Endothelial cell of umbilical vein (primary cell): ENCODE data around the gene ZNF414. TPM values are rescaled to one million over a fixed set of nuclear protein-coding genes. Genes with fewer than 3 reads are reported as not detected.

Experiments used
- BruUV-seq: library from RNA; stranded (reverse); fragments of 400-500 nt; replicated peaks from 2 replicates; lab custom pipeline; 2021; lab: Mats Ljungman, UMichigan
- CTCF ChIA-PET: fragments of 300-600, 350-600 bp; sonication (Branson Sonifier 250); formaldehyde crosslinking; loops from one replicate; lab custom pipeline; 2021; ENCODE audit warnings: antibody characterized with exemption, inconsistent platforms; lab: Charles Lee
- POLR2A ChIA-PET: fragments of 300-600, 350-600 bp; sonication (Branson Sonifier 250); formaldehyde crosslinking; loops from one replicate; lab custom pipeline; 2021; ENCODE audit warnings: antibody characterized with exemption, inconsistent platforms; lab: Charles Lee
- DNase-seq: peaks from one replicate; pipeline ENCODE4 v3.0.0-alpha.2; 2011; ENCODE audit warnings: low read depth, low spot score
- FAIRE-seq: peaks from 2 replicates; lab custom pipeline; 2011; peaks lifted over from hg19 to GRCh38; lab: Jason Lieb, UNC
- H2AFZ ChIP-seq: 2 replicates; pipeline ENCODE4 v1.6.0; 2012; ENCODE audit warnings: low read depth, low read length, control low read depth, inconsistent platforms
- H3K27ac ChIP-seq: 2 replicates; pipeline ENCODE4 v1.5.1; 2011; ENCODE audit warnings: low read depth, mild to moderate bottlenecking, control low read depth, low read length, moderate library complexity; ENCODE audit not compliant: insufficient read depth
- H3K27me3 ChIP-seq, 2 experiments: 2 replicates each; pipeline versions ENCODE4 v1.6.0 to v1.6.1; 2011; ENCODE audit warnings: low read length in 2 of 2, mixed read lengths in 1 of 2; ENCODE audit not compliant: control insufficient read depth in 2 of 2, insufficient read depth in 2 of 2
- H3K36me3 ChIP-seq, 2 experiments: 2 replicates in 1 of 2; 3 replicates in 1 of 2; pipeline ENCODE4 v1.5.1; 2011; ENCODE audit warnings: low read length in 2 of 2, mild to moderate bottlenecking in 1 of 2, moderate library complexity in 1 of 2; ENCODE audit not compliant: control insufficient read depth in 2 of 2, insufficient read depth in 2 of 2; ENCODE audit errors: extremely low read depth in 1 of 2
- H3K4me1 ChIP-seq: 3 replicates; pipeline ENCODE4 v1.5.1; 2011; ENCODE audit warnings: mild to moderate bottlenecking, low read length; ENCODE audit not compliant: control insufficient read depth, insufficient read depth; ENCODE audit errors: extremely low read depth
- H3K4me2 ChIP-seq: 2 replicates; pipeline ENCODE4 v1.6.1; 2011; ENCODE audit warnings: low read length, control low read depth, mixed read lengths; ENCODE audit not compliant: insufficient read depth
- H3K4me3 ChIP-seq, 3 experiments: fragments of 200-600 bp in 1 of 3; sonication (generic), shearing (Covaris generic) in 1 of 3; replicated peaks in 1 of 3; 2 replicates each; pipeline ENCODE4 v1.5.1; 2011 to 2016; ENCODE audit warnings: control low read depth in 3 of 3, low read length in 3 of 3, mild to moderate bottlenecking in 2 of 3, inconsistent platforms in 1 of 3, low read depth in 1 of 3, moderate library complexity in 1 of 3; ENCODE audit not compliant: insufficient read depth in 1 of 3
- H3K79me2 ChIP-seq: 2 replicates; pipeline ENCODE4 v1.6.0; 2012; ENCODE audit warnings: low read length, inconsistent platforms; ENCODE audit not compliant: control insufficient read depth, insufficient read depth
- H3K9ac ChIP-seq: replicated peaks from 2 replicates; pipeline ENCODE3; 2011; ENCODE audit warnings: low read length, control low read depth; ENCODE audit not compliant: insufficient read depth; ENCODE audit errors: extremely low read depth
- H3K9me1 ChIP-seq: replicated peaks from 3 replicates; pipeline ENCODE4 v1.6.0; 2011; ENCODE audit warnings: mild to moderate bottlenecking, low read length; ENCODE audit not compliant: control insufficient read depth, insufficient read depth; ENCODE audit errors: extremely low read depth
- H3K9me3 ChIP-seq: replicated peaks from 2 replicates; pipeline ENCODE4 v1.5.1; 2012; ENCODE audit warnings: low read length, inconsistent platforms; ENCODE audit not compliant: control insufficient read depth, insufficient read depth
- H4K20me1 ChIP-seq: replicated peaks from 2 replicates; pipeline ENCODE3; 2011; ENCODE audit warnings: mild to moderate bottlenecking, low read length; ENCODE audit not compliant: control insufficient read depth, insufficient read depth; ENCODE audit errors: extremely low read depth
- CTCF ChIP-seq, 2 donors: IDR thresholded peaks; 1 replicate in 1 of 2; 2 replicates in 1 of 2; pipeline ENCODE4 v1.5.1; 2011; ENCODE audit warnings: low read length in 2 of 2, mild to moderate bottlenecking in 2 of 2, moderate library complexity in 2 of 2, control low read depth in 1 of 2, inconsistent platforms in 1 of 2, low read depth in 1 of 2; ENCODE audit not compliant: insufficient read depth in 1 of 2; ENCODE audit errors: extremely low read depth in 1 of 2
- EZH2 ChIP-seq: IDR thresholded peaks from 2 replicates; pipeline ENCODE4 v1.6.1; 2012; ENCODE audit warnings: borderline replicate concordance, low read depth, mild to moderate bottlenecking, moderate library complexity, low read length, inconsistent platforms; ENCODE audit not compliant: severe bottlenecking
- FOS ChIP-seq: IDR thresholded peaks from 2 replicates; pipeline ENCODE4 v1.6.1; 2011; ENCODE audit warnings: mild to moderate bottlenecking, low read length, moderate library complexity, borderline replicate concordance; ENCODE audit not compliant: insufficient read depth
- GATA2 ChIP-seq: IDR thresholded peaks from 2 replicates; pipeline ENCODE4 v1.7.0; 2011; ENCODE audit warnings: low read depth, mild to moderate bottlenecking, moderate library complexity, mixed read lengths, low read length; ENCODE audit not compliant: insufficient read length, insufficient read depth
- JUN ChIP-seq: IDR thresholded peaks from 2 replicates; pipeline ENCODE4 v1.6.1; 2011; ENCODE audit warnings: borderline replicate concordance, low read depth; ENCODE audit not compliant: insufficient read length, insufficient read depth
- MYC ChIP-seq: IDR thresholded peaks from one replicate; pipeline ENCODE4 v1.6.1; 2011; ENCODE audit warnings: mild to moderate bottlenecking, low read depth, low read length
- POLR2A ChIP-seq: IDR thresholded peaks from 2 replicates; pipeline ENCODE4 v1.6.1; 2012; ENCODE audit warnings: low read depth, mild to moderate bottlenecking, control low read depth, low read length
- POLR2AphosphoS5 ChIP-seq: IDR thresholded peaks from 2 replicates; pipeline ENCODE4 v1.6.1; 2012; ENCODE audit warnings: low read depth, mild to moderate bottlenecking, control low read depth, low read length, moderate library complexity; ENCODE audit not compliant: insufficient read depth
- dilution Hi-C: fragments of 300-500 bp; cut with MboI; formaldehyde crosslinking; loops from one replicate; pipeline ENCODE4 v1.15.0; 2019; ENCODE audit warnings: low sequenced_read_pairs; ENCODE audit not compliant: extremely low pct_ligation_motif_present
- intact Hi-C: fragments of 100-400 bp; cut with micrococcal nuclease; formaldehyde crosslinking; loops from one replicate; pipeline ENCODE4 v1.10.0; 2022
- polyA plus RNA-seq, 4 experiments: library from polyadenylated mRNA; depleted of rRNA in 3 of 4; stranded (reverse) in 3 of 4; unstranded in 1 of 4; fragments of >200 nt; gene quantifications; 2 replicates each; pipeline versions ENCODE4 v1.2.1 to v1.2.3, GENCODE V29; 2011 to 2012; ENCODE audit warnings: missing spikeins in 1 of 4
- total RNA-seq: library from RNA; stranded (reverse); gene quantifications from 2 replicates; pipeline ENCODE4 v1.2.3, GENCODE V29; 2021
- TF ChIP-seq, protein P1 (sequence below): IDR thresholded peaks from 2 replicates; pipeline ENCODE4 v1.6.1; 2011; ENCODE audit not compliant: insufficient read depth, insufficient read length

Gene ZNF414
- total and polyA plus RNA-seq, 2 donors (not counting 3 experiments of a cell fraction or from before 2014, with no cell fraction given): 11.6 to 20.6 TPM

GRCh38 chr19:8561075-8561764, 47.3 kb upstream of the ZNF414 start:
- BruUV-seq: no TSS peak
- no peak for DNase-seq
- no peak overlapping the region for H3K4me3 ChIP-seq
- no peaks in the 10 kb centered on the region for H3K79me2 ChIP-seq
- no peaks in the 10 kb centered on the region for H3K4me1 ChIP-seq
- FAIRE-seq: no peak
- H3K9ac ChIP-seq: no peak overlapping the region
- no peaks in the 10 kb centered on the region for H3K27me3 ChIP-seq
- H3K9me1 ChIP-seq: no peaks in the 10 kb centered on the region
- intact Hi-C loops: no loop called here
- H3K27ac ChIP-seq: no peak overlapping the region
- H2AFZ ChIP-seq: no peak overlapping the region
- no peak overlapping the region for H3K4me2 ChIP-seq
- dilution Hi-C loops: no loop called here
- H3K9me3 ChIP-seq: no peaks in the 10 kb centered on the region
- no peak for TF ChIP-seq POLR2AphosphoS5
- no peak for TF ChIP-seq FOS
- TF ChIP-seq POLR2A: no peak
- TF ChIP-seq, protein P1, sequence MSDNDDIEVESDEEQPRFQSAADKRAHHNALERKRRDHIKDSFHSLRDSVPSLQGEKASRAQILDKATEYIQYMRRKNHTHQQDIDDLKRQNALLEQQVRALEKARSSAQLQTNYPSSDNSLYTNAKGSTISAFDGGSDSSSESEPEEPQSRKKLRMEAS: no peak
- TF ChIP-seq MYC: no peak
- no peak for TF ChIP-seq EZH2
- TF ChIP-seq CTCF (IDR thresholded peaks at IDR 0.05; ENCODE audit: extremely low read depth in 1 of 2, insufficient read depth in 1 of 2, low read depth in 1 of 2, low read length in 2 of 2): no peak
- TF ChIP-seq JUN: no peak
- TF ChIP-seq GATA2: no peak
- CTCF ChIA-PET: no interaction called here
- no peaks in the 10 kb centered on the region for H3K36me3 ChIP-seq
- no peaks in the 10 kb centered on the region for H4K20me1 ChIP-seq
- POLR2A ChIA-PET: no interaction called here
